ENCODE data around the gene UST. TPM values are rescaled to one million over a fixed set of nuclear protein-coding genes. Genes with fewer than 3 reads are reported as not detected.
A peak's percentile ranks its signal among the peaks of the same experiment; 100 is the strongest.

UST gene
- total RNA-seq, 1 experiment from 2014 or later = 32.1 TPM

- Mint-ChIP-seq H3K9me3 (no peaks in the 10 kb centered on the region), H3K27me3 (ENCODE audit: low read depth) (no peaks in the 10 kb centered on the region), H3K27ac (peak overlapping the region; percentile 97), H3K4me1 (peaks cover 77% of the 10 kb centered on the region), H3K4me3 (peak overlapping the region; percentile 44), H3K36me3 (peaks cover 28% of the 10 kb centered on the region)
- POLR2A ChIA-PET = no interaction called here
- ATAC-seq (peak; percentile 96), DNase-seq (ENCODE audit: low spot score) (peak; percentile 65)
- CTCF ChIA-PET = interaction anchor here (0.6 to 1.2 kb wide), 7 partner anchors 11 to 438 kb away, joined by 3 to 6 read pairs (median 4); no protein-coding TSS in a partner anchor
- TF ChIP-seq CREM (CRISPR knock-in tag; IDR thresholded peaks at IDR 0.05) (0 out of 2 replicates have a peak, but pooled peaks have one; percentile 50), JAZF1 (CRISPR knock-in tag; IDR thresholded peaks at IDR 0.05) (no peak), ZNF416 (CRISPR knock-in tag; IDR thresholded peaks at IDR 0.05) (no peak), TEAD1 (CRISPR knock-in tag; IDR thresholded peaks at IDR 0.05) (peak; percentile 75; the same call in 1 of the 2 replicates), NFE2L1 (CRISPR knock-in tag; IDR thresholded peaks at IDR 0.05) (0 out of 2 replicates have a peak, but pooled peaks have one; percentile 79), ZNF121 (CRISPR knock-in tag; IDR thresholded peaks at IDR 0.05) (0 out of 2 replicates have a peak, but pooled peaks have one; percentile 10), ZNF138 (CRISPR knock-in tag; conservative IDR thresholded peaks at IDR 0.05) (no peak), ZNF232 (CRISPR knock-in tag; IDR thresholded peaks at IDR 0.05) (0 out of 2 replicates have a peak, but pooled peaks have one; percentile 73), ZNF219 (CRISPR knock-in tag; IDR thresholded peaks at IDR 0.05; ENCODE audit: borderline replicate concordance) (no peak), ZBTB43 (CRISPR knock-in tag; IDR thresholded peaks at IDR 0.05) (0 out of 2 replicates have a peak, but pooled peaks have one; percentile 43), ZNF423 (CRISPR knock-in tag; IDR thresholded peaks at IDR 0.05) (peak; percentile 71; the same call in 1 of the 2 replicates), ZSCAN18 (CRISPR knock-in tag; IDR thresholded peaks at IDR 0.05) (0 out of 2 replicates have a peak, but pooled peaks have one; percentile 28), ZNF396 (CRISPR knock-in tag; IDR thresholded peaks at IDR 0.05; ENCODE audit: borderline replicate concordance) (peak; percentile 47; the same call in 1 of the 2 replicates), SP1 (CRISPR knock-in tag; conservative IDR thresholded peaks at IDR 0.05) (peak; percentile 62; the same call in 1 of the 2 replicates), SMAD4 (CRISPR knock-in tag; IDR thresholded peaks at IDR 0.05) (peak; percentile 90)
- TF ChIP-seq, protein P1, sequence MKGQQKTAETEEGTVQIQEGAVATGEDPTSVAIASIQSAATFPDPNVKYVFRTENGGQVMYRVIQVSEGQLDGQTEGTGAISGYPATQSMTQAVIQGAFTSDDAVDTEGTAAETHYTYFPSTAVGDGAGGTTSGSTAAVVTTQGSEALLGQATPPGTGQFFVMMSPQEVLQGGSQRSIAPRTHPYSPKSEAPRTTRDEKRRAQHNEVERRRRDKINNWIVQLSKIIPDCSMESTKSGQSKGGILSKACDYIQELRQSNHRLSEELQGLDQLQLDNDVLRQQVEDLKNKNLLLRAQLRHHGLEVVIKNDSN (CRISPR knock-in tag; IDR thresholded peaks at IDR 0.05) = peak; percentile 47
- TF ChIP-seq, protein P2, sequence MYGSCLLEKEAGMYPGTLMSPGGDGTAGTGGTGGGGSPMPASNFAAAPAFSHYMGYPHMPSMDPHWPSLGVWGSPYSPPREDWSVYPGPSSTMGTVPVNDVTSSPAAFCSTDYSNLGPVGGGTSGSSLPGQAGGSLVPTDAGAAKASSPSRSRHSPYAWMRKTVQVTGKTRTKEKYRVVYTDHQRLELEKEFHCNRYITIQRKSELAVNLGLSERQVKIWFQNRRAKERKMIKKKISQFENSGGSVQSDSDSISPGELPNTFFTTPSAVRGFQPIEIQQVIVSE (CRISPR knock-in tag; IDR thresholded peaks at IDR 0.05; ENCODE audit: borderline replicate concordance) = no peak
- TF ChIP-seq, protein P3, sequence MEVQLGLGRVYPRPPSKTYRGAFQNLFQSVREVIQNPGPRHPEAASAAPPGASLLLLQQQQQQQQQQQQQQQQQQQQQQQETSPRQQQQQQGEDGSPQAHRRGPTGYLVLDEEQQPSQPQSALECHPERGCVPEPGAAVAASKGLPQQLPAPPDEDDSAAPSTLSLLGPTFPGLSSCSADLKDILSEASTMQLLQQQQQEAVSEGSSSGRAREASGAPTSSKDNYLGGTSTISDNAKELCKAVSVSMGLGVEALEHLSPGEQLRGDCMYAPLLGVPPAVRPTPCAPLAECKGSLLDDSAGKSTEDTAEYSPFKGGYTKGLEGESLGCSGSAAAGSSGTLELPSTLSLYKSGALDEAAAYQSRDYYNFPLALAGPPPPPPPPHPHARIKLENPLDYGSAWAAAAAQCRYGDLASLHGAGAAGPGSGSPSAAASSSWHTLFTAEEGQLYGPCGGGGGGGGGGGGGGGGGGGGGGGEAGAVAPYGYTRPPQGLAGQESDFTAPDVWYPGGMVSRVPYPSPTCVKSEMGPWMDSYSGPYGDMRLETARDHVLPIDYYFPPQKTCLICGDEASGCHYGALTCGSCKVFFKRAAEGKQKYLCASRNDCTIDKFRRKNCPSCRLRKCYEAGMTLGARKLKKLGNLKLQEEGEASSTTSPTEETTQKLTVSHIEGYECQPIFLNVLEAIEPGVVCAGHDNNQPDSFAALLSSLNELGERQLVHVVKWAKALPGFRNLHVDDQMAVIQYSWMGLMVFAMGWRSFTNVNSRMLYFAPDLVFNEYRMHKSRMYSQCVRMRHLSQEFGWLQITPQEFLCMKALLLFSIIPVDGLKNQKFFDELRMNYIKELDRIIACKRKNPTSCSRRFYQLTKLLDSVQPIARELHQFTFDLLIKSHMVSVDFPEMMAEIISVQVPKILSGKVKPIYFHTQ (CRISPR knock-in tag; IDR thresholded peaks at IDR 0.05) = no peak
- TF ChIP-seq, protein P4, sequence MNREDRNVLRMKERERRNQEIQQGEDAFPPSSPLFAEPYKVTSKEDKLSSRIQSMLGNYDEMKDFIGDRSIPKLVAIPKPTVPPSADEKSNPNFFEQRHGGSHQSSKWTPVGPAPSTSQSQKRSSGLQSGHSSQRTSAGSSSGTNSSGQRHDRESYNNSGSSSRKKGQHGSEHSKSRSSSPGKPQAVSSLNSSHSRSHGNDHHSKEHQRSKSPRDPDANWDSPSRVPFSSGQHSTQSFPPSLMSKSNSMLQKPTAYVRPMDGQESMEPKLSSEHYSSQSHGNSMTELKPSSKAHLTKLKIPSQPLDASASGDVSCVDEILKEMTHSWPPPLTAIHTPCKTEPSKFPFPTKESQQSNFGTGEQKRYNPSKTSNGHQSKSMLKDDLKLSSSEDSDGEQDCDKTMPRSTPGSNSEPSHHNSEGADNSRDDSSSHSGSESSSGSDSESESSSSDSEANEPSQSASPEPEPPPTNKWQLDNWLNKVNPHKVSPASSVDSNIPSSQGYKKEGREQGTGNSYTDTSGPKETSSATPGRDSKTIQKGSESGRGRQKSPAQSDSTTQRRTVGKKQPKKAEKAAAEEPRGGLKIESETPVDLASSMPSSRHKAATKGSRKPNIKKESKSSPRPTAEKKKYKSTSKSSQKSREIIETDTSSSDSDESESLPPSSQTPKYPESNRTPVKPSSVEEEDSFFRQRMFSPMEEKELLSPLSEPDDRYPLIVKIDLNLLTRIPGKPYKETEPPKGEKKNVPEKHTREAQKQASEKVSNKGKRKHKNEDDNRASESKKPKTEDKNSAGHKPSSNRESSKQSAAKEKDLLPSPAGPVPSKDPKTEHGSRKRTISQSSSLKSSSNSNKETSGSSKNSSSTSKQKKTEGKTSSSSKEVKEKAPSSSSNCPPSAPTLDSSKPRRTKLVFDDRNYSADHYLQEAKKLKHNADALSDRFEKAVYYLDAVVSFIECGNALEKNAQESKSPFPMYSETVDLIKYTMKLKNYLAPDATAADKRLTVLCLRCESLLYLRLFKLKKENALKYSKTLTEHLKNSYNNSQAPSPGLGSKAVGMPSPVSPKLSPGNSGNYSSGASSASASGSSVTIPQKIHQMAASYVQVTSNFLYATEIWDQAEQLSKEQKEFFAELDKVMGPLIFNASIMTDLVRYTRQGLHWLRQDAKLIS (CRISPR knock-in tag; IDR thresholded peaks at IDR 0.05; ENCODE audit: borderline replicate concordance) = peak; percentile 79; the same call in 1 of the 2 replicates
- TF ChIP-seq, protein P5, sequence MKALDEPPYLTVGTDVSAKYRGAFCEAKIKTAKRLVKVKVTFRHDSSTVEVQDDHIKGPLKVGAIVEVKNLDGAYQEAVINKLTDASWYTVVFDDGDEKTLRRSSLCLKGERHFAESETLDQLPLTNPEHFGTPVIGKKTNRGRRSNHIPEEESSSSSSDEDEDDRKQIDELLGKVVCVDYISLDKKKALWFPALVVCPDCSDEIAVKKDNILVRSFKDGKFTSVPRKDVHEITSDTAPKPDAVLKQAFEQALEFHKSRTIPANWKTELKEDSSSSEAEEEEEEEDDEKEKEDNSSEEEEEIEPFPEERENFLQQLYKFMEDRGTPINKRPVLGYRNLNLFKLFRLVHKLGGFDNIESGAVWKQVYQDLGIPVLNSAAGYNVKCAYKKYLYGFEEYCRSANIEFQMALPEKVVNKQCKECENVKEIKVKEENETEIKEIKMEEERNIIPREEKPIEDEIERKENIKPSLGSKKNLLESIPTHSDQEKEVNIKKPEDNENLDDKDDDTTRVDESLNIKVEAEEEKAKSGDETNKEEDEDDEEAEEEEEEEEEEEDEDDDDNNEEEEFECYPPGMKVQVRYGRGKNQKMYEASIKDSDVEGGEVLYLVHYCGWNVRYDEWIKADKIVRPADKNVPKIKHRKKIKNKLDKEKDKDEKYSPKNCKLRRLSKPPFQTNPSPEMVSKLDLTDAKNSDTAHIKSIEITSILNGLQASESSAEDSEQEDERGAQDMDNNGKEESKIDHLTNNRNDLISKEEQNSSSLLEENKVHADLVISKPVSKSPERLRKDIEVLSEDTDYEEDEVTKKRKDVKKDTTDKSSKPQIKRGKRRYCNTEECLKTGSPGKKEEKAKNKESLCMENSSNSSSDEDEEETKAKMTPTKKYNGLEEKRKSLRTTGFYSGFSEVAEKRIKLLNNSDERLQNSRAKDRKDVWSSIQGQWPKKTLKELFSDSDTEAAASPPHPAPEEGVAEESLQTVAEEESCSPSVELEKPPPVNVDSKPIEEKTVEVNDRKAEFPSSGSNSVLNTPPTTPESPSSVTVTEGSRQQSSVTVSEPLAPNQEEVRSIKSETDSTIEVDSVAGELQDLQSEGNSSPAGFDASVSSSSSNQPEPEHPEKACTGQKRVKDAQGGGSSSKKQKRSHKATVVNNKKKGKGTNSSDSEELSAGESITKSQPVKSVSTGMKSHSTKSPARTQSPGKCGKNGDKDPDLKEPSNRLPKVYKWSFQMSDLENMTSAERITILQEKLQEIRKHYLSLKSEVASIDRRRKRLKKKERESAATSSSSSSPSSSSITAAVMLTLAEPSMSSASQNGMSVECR (CRISPR knock-in tag; IDR thresholded peaks at IDR 0.05; ENCODE audit: borderline replicate concordance) = no peak
These were observed 268.1 kb downstream of the UST start for GRCh38 chr6:149014631-149015534.

All from WTC11 (cell line).